Esophagus muscularis mucosa (tissue), 3 donors: ENCODE results near the gene HINT1.

Experiments used
- CTCF ChIP-seq, 3 experiments: fragments of 200-600 bp in 2 of 3; fragments of 450-650 bp in 1 of 3; sonication (generic) in 2 of 3; IDR thresholded peaks; one replicate each; pipeline ENCODE4 v1.5.1; 2017 to 2019; ENCODE audit warnings: antibody characterized with exemption in 3 of 3, mild to moderate bottlenecking in 2 of 3, moderate library complexity in 1 of 3
- POLR2A ChIP-seq: fragments of 450-650 bp; IDR thresholded peaks from one replicate; pipeline ENCODE4 v1.6.1; 2017; ENCODE audit warnings: antibody characterized with exemption, moderate library complexity, mild to moderate bottlenecking, low read depth

DNA sequence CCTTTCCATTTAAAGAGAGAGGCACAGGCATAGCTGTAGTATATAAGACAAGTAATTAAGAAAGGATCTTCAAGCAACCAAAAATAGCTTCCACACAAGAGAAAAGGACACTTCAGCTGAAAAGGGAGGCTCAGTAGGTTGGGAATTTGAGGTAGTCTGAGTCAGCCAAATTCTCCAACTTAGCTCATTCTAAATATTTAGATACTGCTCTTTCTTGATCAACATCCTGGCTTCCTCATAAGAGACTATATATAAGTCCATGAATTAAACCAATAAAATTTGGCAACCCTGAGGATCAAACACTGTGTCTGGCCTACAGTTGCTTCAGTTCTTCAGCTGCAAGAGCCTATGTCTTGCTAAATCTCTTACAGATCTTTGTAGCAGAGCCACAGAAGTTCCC is 17.8 kb downstream of the HINT1 start:
- no peak for TF ChIP-seq CTCF (IDR thresholded peaks at IDR 0.05)
- TF ChIP-seq POLR2A: no peak
